Spleen (tissue), 11 donors: Measurements from ENCODE around the gene BIRC6. TPM values are rescaled to one million over a fixed set of nuclear protein-coding genes. Genes with fewer than 3 reads are reported as not detected.
A peak's percentile ranks its signal among the peaks of the same experiment; 100 is the strongest.

Experiments used
- DNase-seq: peaks from one replicate; pipeline ENCODE4 v3.0.0-alpha.2; 2020
- H3K27ac ChIP-seq, 8 donors: fragments of 200-600 bp; sonication (generic) in 7 of 8; 1 replicate in 4 of 8; 2 replicates in 4 of 8; pipeline versions ENCODE4 v1.5.0 to v1.8.0; 2016 to 2021; ENCODE audit warnings: inconsistent platforms in 4 of 8, mild to moderate bottlenecking in 4 of 8, moderate library complexity in 1 of 8
- H3K27me3 ChIP-seq, 7 donors: fragments of 200-600 bp; sonication (generic) in 6 of 7; replicated peaks in 1 of 7; 1 replicate in 4 of 7; 2 replicates in 3 of 7; pipeline versions ENCODE4 v1.5.0 to v1.8.0; 2016 to 2021; ENCODE audit warnings: inconsistent platforms in 3 of 7, mild to moderate bottlenecking in 1 of 7
- H3K36me3 ChIP-seq, 6 donors: fragments of 200-600 bp; sonication (generic) in 5 of 6; 1 replicate in 4 of 6; 2 replicates in 2 of 6; pipeline versions ENCODE4 v1.5.0 to v1.8.0; 2016 to 2021; ENCODE audit warnings: inconsistent platforms in 2 of 6
- H3K4me1 ChIP-seq, 6 donors: fragments of 200-600 bp; sonication (generic) in 5 of 6; 1 replicate in 3 of 6; 2 replicates in 3 of 6; pipeline versions ENCODE4 v1.5.0 to v1.8.0; 2016 to 2021; ENCODE audit warnings: inconsistent platforms in 3 of 6
- H3K4me3 ChIP-seq, 8 donors: fragments of 200-600 bp; sonication (generic) in 7 of 8; 1 replicate in 4 of 8; 2 replicates in 4 of 8; pipeline versions ENCODE4 v1.5.0 to v1.8.0; 2016 to 2021; ENCODE audit warnings: inconsistent platforms in 4 of 8, mild to moderate bottlenecking in 4 of 8, moderate library complexity in 2 of 8
- H3K9me3 ChIP-seq, 8 donors: fragments of 200-600 bp; sonication (generic) in 7 of 8; 1 replicate in 4 of 8; 2 replicates in 4 of 8; pipeline versions ENCODE4 v1.5.0 to v1.8.0; 2016 to 2021; ENCODE audit warnings: inconsistent platforms in 4 of 8
- CTCF ChIP-seq, 11 experiments: fragments of 200-600 bp in 7 of 11; fragments of 450-650 bp in 4 of 11; sonication (generic) in 4 of 11; IDR thresholded peaks in 8 of 11; conservative IDR thresholded peaks in 3 of 11; 1 replicate in 7 of 11; 2 replicates in 4 of 11; pipeline versions ENCODE4 v1.4.0 to v1.8.0; 2016 to 2021; ENCODE audit warnings: antibody characterized with exemption in 11 of 11, inconsistent platforms in 4 of 11, mild to moderate bottlenecking in 1 of 11
- POLR2A ChIP-seq, 3 donors: fragments of 450-650 bp; IDR thresholded peaks; one replicate each; pipeline ENCODE4 v1.5.1; 2017; ENCODE audit warnings: antibody characterized with exemption in 3 of 3, mild to moderate bottlenecking in 1 of 3
- POLR2AphosphoS5 ChIP-seq, 3 donors: sonication (generic); formaldehyde crosslinking; IDR thresholded peaks; one replicate each; pipeline ENCODE4 v1.5.1; 2017; ENCODE audit warnings: antibody characterized with exemption in 3 of 3
- WGBS, 5 donors: extraction: QIAGEN DNeasy Blood & Tissue Kit in 3 of 5; methylation state at CpG; one replicate each; pipeline versions ENCODE4 v1.1.5 to v1.1.7; 2013 to 2018; 5-methylcytosine and 5-hydroxymethylcytosine counted together
- intact Hi-C: fragments of 100-400 bp; cut with DNase I; formaldehyde crosslinking; loops from one replicate; pipeline ENCODE4 v1.15.0; 2023; ENCODE audit warnings: low total_unique reads
- polyA plus RNA-seq, 3 donors: library from polyadenylated mRNA; stranded (reverse); fragments of 200-250 nt; gene quantifications; one replicate each; pipeline ENCODE4 v1.2.1, GENCODE V29; 2013
- total RNA-seq, 7 donors: library from RNA; depleted of rRNA in 3 of 7; stranded (reverse); fragments of >200 nt in 3 of 7; fragmentation: NEBNext Ultra II Directional in 4 of 7; extraction: Animal tissue kit (Norgen Biotek cat#: 25700) in 4 of 7; gene quantifications; one replicate each; pipeline versions ENCODE4 v1.1.0 to v1.2.1, GENCODE V29; 2016 to 2021
- donor health status: healthy with polysubstance abuse.
- donor health status: DM: no; HTN: no; CAD: no; lungs with moderate emphysema.
- donor health status: DM: no; HTN: no; CAD: no.
- donor health status: Bipolar disorder and iron deficiency.
- donor health status: healthy.
- donor health status: DM: no; HTN: no; CAD: no.
- donor health status: DM: yes; HTN: yes; CAD: no.

The BIRC6 gene
- total and polyA plus RNA-seq, 10 donors: 17.8 to 226 (median 155) TPM

- intact Hi-C loops: no loop called here
- H3K27me3 ChIP-seq: no peaks in the 10 kb centered on the region
- no peak overlapping the region for H3K27ac ChIP-seq
- peaks cover 0 to 94% (median 15%) of the 10 kb centered on the region in 6 donors for H3K36me3 ChIP-seq
- no peaks in the 10 kb centered on the region for H3K4me1 ChIP-seq
- no peak for DNase-seq
- TF ChIP-seq CTCF (IDR thresholded peaks at IDR 0.05 in 8 of 11, conservative IDR thresholded peaks at IDR 0.05 in 3 of 11) (no peak), POLR2A (IDR thresholded peaks at IDR 0.05) (no peak), POLR2AphosphoS5 (IDR thresholded peaks at IDR 0.05) (no peak)
- H3K4me3 ChIP-seq: no peak overlapping the region
- peaks cover 3 to 25% (median 19%) of the 10 kb centered on the region in 8 donors for H3K9me3 ChIP-seq
- WGBS, 5 donors: 92 to 97% (median 94%) methylated on average over 2 of the region's 2 CpGs
These were observed 207.7 kb downstream of the BIRC6 start for GRCh38 chr2:32564417-32565035.

- 97 to 100% (median 98%) methylated on average over 1 of the region's 1 CpG for WGBS, 5 donors
- H3K27me3 ChIP-seq: no peaks in the 10 kb centered on the region
- no peak overlapping the region for H3K27ac ChIP-seq
- intact Hi-C loops: no loop called here
- DNase-seq: no peak
- peaks cover 0 to 89% (median 15%) of the 10 kb centered on the region in 6 donors for H3K36me3 ChIP-seq
- peaks cover 3 to 25% (median 19%) of the 10 kb centered on the region in 8 donors for H3K9me3 ChIP-seq
- H3K4me3 ChIP-seq: no peak overlapping the region
- TF ChIP-seq POLR2A (IDR thresholded peaks at IDR 0.05) (no peak), CTCF (IDR thresholded peaks at IDR 0.05 in 8 of 11, conservative IDR thresholded peaks at IDR 0.05 in 3 of 11) (no peak), POLR2AphosphoS5 (IDR thresholded peaks at IDR 0.05) (no peak)
- peaks cover 0 to 2% (median 0%) of the 10 kb centered on the region in 6 donors for H3K4me1 ChIP-seq
These were observed 209.1 kb downstream of the BIRC6 start for GRCh38 chr2:32565902-32566301.

GRCh38 chr2:32572030-32572429 lies 215.2 kb downstream of the BIRC6 start:
- peaks cover 0 to 63% (median 21%) of the 10 kb centered on the region in 6 donors for H3K36me3 ChIP-seq
- peaks cover 0 to 22% (median 3%) of the 10 kb centered on the region in 6 donors for H3K4me1 ChIP-seq
- no peak for TF ChIP-seq CTCF (IDR thresholded peaks at IDR 0.05 in 8 of 11, conservative IDR thresholded peaks at IDR 0.05 in 3 of 11)
- no peak for TF ChIP-seq POLR2AphosphoS5 (IDR thresholded peaks at IDR 0.05)
- TF ChIP-seq POLR2A (IDR thresholded peaks at IDR 0.05): no peak
- DNase-seq: no peak
- H3K4me3 ChIP-seq: no peak overlapping the region
- intact Hi-C loops: no loop called here
- H3K27ac ChIP-seq: peak overlapping the region in 2 of 8 donors; percentile 2 to 35
- WGBS, 5 donors: 93 to 99% (median 98%) methylated on average over 3 of the region's 3 CpGs
- H3K27me3 ChIP-seq: no peaks in the 10 kb centered on the region
- H3K9me3 ChIP-seq: no peaks in the 10 kb centered on the region

- peaks cover 0 to 62% (median 21%) of the 10 kb centered on the region in 6 donors for H3K36me3 ChIP-seq
- WGBS, 5 donors: 69 to 87% (median 82%) methylated on average over 2 of the region's 2 CpGs
- no peak for TF ChIP-seq CTCF (IDR thresholded peaks at IDR 0.05 in 8 of 11, conservative IDR thresholded peaks at IDR 0.05 in 3 of 11)
- no peak for TF ChIP-seq POLR2AphosphoS5 (IDR thresholded peaks at IDR 0.05)
- no peak for TF ChIP-seq POLR2A (IDR thresholded peaks at IDR 0.05)
- H3K27me3 ChIP-seq: no peaks in the 10 kb centered on the region
- intact Hi-C loops: no loop called here
- DNase-seq: no peak
- no peak overlapping the region for H3K4me3 ChIP-seq
- H3K4me1 ChIP-seq: peaks cover 0 to 22% (median 3%) of the 10 kb centered on the region in 6 donors
- H3K27ac ChIP-seq: peak overlapping the region in 2 of 8 donors; percentile 2 to 35
- H3K9me3 ChIP-seq: no peaks in the 10 kb centered on the region
These were observed 215.9 kb downstream of the BIRC6 start for GRCh38 chr2:32572737-32573136.
